NCI-H1436 treated with DMSO at 0.1 percent for 48 hours (cell line): Measurements from ENCODE around the gene EIF2D.
"Not testable (repeated sequence)": the region's sequence is repeated elsewhere in the genome, so short reads cannot be mapped to it uniquely, and the experiment has no call there.

Source experiments
- DNase-seq: peaks from one replicate; lab custom pipeline; 2025; lab: John Stamatoyannopoulos, UW

Gene EIF2D

DNA sequence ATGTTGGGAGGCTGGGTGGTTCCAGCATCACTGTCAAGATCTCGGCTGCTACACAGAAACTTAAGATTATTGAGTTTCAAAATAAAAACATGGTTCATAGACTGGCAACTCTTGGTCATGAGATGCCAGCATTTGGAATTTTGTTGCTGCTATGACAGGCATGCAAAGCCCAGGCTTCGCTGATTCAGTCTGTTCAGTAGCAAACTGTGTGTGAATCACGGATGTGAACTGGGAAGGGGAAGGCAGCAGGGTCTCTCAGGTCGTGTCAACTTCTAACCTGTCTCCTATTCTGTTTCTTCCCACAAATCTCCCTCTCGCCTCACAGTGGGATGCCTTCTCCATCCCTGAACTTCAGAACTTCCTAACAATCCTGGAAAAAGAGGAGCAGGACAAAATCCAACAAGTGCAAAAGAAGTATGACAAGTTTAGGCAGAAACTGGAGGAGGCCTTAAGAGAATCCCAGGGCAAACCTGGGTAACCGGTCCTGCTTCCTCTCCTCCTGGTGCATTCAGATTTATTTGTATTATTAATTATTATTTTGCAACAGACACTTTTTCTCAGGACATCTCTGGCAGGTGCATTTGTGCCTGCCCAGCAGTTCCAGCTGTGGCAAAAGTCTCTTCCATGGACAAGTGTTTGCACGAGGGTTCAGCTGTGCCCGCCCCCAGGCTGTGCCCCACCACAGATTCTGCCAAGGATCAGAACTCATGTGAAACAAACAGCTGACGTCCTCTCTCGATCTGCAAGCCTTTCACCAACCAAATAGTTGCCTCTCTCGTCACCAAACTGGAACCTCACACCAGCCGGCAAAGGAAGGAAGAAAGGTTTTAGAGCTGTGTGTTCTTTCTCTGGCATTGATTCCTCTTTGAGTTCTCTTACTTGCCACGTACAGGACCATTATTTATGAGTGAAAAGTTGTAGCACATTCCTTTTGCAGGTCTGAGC lies 25.5 kb downstream of the EIF2D start:
- DNase-seq = no peak

DNA sequence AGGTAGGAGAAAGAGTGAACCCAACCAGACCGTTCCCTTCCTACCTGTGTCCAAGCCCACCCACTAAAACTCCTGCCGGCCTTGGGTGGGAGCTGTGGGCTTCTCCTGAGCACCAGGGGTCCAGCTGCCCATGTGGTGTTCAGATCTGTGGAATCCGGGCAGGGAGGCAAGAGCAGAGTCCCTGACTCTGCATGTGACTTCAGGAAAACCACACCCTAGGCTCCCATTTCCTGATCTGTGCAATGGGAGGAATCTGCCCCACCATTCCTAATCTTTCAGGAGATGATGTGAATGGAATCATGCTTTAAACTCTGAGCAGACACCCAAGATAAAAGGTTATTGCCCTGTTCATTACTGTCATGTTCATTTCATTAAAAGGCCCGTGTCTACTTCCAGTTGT lies 27.6 kb downstream of the EIF2D start:
- no peak for DNase-seq

DNA sequence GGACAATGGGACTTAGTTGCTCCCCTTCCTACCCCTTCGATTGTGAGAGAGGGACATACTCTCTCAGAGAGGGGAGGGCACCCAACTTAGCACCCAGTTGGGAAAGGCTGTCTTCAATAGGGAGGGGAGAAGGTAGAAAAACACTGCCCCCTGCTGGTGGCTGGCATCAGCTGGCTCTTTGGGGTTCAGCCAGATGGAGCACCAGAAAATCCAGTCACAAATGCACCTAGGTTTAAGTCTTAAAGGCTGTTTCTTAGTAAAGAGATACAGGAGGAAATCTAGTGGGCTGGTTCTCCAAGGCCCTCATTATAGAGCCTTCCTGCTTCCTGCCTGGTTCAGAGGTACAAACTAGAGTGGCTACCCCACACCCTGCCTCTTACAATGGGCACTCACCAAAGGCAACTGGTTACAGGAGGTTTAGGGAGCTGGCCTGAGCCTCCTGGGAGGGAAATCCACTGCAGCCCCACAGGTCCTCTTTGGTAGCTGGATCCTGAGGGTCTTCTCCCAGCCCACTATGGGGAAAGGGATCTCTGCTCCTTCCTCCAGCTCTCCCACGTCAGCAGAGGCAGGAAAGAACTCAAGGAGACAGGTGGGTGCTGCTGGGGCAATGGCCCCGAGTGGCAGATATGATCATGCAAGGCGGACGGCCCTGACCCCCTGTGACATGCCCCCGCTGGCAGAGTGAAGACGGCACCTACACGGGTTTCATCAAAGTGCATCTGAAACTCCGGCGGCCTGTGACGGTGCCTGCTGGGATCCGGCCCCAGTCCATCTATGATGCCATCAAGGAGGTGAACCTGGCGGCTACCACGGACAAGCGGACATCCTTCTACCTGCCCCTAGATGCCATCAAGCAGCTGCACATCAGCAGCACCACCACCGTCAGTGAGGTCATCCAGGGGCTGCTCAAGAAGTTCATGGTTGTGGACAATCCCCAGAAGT lies 28.3 kb downstream of the EIF2D start:
- DNase-seq = no peak

DNA sequence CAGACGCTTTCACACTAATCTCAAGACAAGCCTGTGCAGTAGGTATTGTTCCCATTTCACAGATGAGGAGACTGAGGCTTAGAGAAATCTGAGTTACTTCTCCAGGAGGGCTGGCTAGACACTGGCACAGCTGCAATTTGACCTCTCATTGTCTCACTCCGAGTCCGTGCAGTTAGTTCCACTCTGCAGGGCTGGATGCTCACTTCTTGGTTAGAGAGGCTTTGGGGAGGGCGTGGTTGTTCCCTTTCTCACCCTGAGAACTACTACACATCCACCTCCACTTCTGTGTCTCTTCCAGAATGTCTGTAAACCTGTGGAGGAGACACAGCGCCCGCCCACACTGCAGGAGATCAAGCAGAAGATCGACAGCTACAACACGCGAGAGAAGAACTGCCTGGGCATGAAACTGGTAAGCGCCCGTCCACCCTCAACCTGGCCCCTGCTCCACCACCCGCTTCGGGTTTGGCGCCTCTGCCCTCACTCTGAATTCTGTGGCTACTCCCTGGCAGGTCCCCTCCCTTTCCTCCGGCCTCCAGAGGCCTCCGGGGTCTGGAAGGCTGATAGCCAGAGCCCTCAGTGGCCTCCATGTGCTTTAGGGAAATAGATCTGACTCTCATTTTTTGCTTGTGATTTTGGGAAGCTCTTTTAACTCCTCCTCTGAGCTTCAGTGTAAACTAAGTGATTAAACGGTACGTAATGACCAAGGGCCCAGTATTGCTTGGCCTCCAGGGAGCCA lies 29.1 kb downstream of the EIF2D start:
- no peak for DNase-seq

DNA sequence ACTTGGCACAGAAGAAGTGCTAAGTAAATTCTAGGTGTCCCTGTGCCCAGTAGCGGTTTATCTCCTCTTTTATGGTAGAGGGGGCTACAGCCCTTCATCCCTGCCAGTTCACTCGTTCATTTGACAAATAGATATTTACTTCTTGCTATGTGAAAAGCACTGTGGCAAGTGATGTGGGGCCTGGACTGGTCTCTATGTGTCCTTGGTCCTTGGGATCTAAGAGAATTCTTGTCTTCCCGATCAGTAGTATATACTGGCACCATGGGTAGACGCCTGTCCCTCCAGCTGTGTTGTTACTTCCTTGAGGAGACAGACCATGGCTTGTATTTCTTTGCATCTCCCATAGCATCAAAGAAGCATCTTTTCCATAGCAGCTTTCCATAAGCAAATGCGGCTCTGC lies 29.7 kb downstream of the EIF2D start:
- DNase-seq = no peak

DNA sequence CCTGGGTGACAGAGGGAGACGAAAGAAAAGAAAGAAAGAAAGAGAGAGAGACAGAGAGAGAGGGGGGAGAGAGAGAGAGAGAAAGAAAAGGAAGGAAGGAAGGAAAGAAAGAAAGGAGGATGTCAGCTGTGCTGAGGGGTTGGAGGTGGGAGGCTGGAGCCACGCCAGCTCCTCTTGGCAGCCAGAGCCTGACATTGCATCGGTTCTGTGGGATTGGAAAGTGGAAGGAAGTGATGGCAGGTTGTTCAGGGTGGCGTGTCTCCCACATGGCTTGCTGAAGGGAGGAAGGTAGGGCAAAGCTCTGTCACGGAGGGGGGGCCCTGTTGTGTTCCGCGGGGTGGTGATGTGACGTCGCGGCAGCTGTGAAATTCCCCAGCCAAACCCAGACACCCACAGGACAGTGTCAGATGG lies 30.7 kb downstream of the EIF2D start:
- DNase-seq = no peak

DNA sequence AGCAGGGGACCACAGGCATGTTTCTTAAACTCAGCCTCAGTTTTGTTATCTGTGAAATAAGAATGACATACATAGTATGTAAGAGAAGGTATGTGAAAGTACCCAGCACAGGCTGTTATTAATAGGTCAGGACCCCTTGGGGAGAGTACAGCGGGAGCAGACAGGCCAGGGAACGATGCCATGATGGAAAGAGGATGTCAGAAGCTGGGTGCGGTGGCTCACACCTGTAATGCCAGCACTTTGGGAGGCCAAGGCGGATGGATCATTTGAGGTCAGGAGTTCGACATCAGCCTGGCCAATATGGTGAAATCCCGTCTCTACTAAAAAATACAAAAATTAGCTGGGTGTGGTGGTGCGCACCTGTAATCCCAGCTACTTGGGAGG lies 31.2 kb downstream of the EIF2D start:
- DNase-seq = not testable (repeated sequence)

DNA sequence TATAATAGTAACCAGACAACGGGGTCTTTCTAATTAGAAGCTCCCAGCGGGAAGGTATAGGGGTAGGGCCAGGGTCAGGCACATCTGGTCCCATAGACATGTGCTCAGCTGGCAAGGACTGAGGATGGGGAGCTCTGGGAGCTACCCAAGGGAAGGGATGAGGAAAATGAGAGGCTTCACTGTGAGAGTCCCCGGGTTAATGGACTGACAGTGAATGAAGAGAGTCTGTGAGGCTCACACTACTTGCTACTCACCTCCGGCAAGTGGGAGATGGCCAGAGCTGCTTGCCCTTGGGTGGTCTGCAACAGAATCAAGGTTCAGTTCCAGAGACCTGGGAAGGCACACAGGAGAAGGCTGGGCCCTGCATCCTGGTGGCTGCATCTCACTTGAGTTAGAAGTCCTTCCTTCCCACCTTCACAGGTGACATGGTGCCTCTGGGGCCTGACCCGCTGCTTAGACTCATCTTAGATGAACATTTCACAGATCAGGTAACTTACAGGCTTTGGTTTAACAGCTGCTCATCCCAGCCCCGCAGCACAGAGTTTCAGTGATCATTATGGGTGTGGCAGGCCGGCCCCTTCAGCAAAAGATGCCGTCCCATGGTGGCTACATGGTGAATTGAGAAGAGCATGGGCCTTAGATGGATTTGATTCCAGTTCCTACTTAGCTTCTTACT lies 31.7 kb downstream of the EIF2D start:
- DNase-seq = no peak

DNA sequence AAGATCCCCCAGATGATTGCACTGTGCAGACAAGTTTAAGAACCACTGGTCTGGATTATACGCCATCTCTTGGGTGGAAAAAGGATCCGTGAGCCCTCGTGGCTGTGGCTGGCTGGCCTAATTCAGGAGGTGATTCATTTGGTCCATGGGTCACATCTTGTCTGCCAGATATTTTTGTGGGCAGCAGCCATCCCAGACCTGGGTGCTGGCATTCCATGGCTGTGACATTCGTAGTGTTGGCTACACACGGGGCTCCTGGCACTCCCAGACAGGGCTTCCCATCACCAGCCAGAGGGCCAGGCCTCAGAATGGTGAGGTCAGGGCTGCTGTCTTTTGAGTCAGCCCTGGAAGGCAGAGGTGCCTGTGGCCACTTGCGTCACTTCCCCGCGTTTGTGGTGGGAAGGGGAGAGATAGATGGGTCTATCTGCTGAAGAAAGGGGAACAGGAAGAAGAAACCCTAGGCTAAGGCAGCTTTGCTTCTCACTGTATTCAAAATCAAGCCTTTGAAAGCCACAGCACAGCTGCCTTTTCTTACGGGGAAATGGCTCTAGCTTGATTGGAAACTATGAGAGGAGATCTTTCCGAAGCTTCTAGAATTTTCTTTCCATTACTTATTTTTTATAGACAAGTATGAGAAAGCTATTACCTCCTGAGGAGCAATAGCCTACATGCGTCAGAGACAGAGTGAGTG lies 32.4 kb downstream of the EIF2D start:
- DNase-seq = no peak

DNA sequence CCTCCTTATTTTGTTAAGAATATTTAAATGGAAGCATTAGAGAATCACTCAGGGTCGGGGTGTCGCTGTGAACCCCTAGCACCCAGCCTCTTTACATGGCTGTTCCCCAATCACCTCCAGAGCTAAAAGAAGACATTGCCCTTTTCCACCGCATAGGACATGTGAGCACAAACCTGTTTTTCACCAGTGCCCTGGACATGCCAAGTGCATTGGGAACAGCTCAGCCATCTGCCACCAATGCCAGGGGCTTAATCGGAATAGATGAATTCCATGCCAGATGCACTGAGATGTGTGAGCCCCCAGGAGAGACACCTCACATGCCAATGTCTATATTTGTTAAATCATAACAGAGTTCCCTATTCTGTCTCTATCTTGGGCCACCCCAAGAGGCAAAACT lies 33.3 kb downstream of the EIF2D start:
- DNase-seq = no peak

DNA sequence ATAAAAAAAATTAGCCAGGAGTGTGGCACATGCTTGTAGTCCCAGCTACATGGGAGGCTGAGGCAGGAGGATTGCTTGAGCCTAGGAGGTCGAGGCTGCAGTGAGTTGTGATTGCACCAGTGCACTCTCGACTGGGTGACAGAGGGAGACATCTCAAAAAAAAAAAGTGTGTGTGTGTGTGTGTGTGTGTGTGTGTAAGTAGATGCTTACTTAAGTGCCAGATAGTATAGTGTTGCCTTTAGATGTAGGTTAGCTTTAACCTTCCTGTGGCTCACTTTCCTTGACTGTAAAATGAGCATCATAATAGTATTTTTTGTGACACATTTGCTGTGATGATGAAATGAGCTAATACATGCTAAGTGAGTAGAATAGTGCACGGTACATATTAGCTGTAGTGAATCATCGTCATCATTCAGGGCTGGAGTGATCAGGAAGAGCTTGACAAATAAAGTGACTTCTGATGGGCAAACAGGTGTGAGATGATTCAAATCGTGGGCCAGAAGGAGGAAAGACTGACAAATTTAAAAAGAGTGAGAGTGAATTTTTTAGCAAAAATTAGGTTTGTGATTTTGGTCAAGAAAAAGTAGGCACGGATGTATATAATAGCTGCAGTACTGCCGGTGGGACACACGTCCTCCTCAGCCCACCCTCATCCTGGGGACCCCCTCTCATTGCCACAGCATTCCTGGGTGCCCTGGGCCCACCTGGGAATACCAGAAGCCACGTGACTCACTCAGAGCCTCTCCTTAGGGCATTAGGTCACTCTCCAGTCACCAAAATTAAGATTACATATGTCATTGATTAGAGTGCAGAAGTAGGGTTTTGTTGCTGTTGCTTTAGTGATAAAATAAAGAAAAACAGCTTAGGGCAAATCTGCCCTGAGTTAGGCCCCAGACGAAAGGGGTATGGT lies 33.9 kb downstream of the EIF2D start:
- no peak for DNase-seq

DNA sequence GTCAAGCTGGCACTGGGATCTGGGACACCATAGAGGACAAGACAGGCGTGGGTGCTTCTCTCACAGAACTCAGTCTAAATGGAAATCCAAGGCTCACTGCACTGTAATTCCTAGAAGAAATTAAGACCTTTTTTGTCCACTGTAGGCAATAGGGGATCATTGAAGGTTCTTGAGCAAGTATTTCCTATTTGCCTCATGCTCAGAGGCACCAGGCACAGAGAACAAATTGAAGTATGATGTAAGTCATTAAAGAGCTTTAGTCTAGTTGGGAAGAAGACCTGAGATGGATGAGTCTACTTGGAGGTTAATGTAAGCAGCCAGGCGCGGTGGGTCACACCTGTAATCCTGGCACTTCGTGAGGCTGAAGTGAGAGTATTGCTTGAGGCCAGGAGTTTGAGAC lies 34.6 kb downstream of the EIF2D start:
- no peak for DNase-seq

DNA sequence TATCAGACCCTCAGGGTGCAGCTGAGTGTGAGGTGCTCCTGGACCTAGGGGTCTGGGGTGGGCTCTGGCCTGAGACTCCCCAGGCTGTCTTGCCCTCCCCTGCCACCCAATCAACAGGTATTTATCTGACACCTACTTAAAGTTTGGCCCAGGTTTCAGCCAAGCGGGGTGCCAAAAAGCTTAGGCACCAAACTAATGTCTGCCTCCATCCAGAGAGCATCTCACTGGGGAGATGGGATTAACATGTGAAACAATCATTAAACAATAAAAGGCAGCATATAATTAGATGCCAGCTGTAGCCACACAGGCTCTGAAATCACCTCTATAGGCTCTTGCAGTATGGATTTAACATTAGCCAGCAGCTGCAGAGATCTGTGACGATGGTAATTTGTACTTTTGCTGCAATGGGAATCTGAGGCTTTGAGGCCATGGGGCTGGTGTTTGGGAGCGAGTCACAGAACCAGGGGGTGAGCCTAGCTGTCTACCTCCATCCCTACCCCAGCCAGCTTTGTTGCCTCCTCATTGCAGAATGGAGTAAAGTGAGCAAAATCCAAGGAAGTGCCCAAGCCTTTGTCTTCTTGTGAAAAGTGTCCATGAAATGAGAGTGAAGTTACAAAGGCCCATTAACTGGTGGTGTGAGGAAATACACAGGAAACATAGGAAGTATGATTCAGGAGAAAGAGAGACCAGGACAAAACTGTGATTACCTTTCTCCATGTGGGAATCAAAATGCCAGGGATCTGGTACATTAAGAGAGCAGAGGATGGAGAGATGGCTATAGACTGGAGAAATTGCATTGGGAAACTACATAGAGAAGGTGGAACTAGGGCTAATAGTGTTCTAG lies 36.1 kb downstream of the EIF2D start:
- DNase-seq = no peak

DNA sequence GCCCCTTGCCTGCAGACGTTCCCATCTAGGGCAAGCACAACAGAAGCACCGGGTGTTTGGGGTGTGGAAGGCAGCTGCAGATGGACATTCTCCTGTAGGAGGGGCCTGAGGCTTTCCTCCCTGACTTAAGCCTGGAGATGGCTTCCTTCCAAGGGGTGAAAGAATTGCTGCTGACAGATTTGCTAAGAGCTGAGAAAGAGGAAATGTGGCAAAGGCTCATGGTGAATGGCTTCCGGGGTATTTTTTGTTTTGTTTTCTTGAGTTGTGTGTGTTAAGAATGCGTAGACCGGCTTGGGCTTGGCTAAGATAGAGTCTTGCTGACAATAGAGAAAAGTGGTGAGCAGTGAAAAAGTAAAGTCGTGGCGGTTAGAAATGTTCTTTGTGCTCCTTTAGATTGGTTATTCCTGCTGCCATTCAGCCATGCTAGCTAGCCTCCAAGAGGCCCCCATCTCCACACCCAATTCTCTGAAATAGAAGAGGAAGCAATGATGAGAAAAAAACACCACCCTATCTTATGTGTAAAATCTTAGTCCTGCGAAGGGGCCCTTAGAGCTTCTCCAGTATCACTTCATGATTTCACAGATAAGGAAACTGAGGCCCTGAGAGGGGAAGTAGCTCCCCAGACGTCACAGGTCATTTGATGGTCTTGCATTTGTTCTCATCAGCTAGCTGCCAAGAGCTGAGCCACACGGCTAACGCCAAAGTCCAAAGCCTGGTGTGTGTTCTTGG lies 36.9 kb downstream of the EIF2D start:
- no peak for DNase-seq

DNA sequence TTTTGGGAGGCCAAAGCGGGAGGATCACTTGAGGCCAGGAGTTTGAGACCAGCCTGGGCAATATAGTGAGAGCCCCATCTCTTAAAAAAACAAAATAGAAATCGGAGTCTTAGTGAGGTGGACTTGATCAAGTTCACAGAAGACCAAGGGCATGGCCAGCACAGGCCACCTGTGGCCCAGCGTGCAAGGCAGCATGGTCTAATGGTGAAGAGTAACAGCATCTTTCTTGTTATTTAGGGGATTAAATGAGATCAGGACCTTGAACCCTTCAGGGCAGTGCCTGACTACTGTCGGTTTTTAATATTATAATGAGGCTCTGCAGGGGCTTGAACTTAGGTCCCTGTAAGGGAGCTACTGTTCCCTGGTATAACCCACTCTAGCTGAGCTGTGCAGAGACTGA lies 38.5 kb downstream of the EIF2D start:
- no peak for DNase-seq

DNA sequence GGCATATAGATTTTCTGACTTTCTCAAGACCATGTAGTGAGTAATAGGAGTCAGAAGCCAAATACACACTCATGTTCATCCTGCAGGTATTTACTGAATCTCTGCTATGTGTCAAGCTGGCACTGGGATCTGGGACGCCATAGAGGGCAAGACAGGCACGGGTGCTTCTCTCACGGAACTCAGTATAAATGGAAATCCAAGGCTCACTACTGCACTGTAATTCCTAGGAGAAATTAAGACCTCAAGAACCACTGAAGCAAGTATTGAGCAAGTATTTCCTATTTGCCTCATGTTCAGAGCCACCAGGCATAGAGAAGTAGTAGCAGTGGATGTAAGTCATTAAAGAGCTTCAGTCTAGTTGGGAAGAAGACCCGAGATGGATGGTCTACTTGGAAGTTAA lies 38.9 kb downstream of the EIF2D start:
- DNase-seq = no peak

DNA sequence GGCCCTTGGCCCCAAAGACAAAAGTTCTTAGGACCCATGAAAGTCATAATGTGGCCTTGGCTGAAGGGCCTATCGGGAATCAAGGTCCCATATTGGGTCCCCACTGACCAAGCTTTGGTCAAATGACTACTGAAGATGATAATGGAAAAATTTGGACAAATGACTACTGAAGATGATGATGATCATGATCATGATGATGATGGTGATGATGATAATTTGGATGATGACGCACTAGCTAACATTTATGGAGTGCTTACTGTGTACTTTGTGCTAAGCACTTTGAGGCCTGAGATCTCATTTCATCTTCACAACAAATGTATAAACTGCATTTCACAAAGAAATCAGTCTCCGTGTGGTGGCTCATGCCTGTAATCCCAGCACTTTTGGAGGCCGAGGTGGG lies 39.4 kb downstream of the EIF2D start:
- DNase-seq = no peak

DNA sequence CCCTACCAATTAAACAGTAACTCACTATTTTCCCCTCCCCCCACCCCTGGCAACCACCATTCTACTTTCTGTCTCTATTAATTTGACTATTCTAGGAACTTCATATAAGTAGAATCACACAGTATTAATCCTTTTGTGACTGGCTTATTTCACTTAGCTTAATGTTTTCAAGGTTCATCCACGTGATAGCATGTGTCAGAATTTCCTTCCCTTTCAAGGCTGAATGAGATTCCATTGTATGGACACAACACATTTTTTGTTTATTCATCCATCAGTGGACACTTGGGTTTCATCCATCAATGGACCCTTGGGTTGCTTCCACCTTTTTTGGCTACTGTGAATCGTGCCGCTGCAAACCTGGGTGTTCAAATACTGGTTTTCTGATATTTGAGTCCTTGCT lies 41.7 kb downstream of the EIF2D start:
- no peak for DNase-seq
